Mesodermal cell (in vitro differentiated cells): ENCODE results near the gene ANXA3.

Source experiments
- H3K27ac ChIP-seq: 2 replicates; pipeline ENCODE4 v1.7.0; 2013; ENCODE audit warnings: mild to moderate bottlenecking, low read depth, low read length, moderate library complexity; ENCODE audit not compliant: severe bottlenecking
- H3K36me3 ChIP-seq: 2 replicates; pipeline ENCODE4 v1.7.1; 2013; ENCODE audit warnings: mild to moderate bottlenecking, low read length, moderate library complexity; ENCODE audit not compliant: control insufficient read depth, insufficient read depth
- H3K4me1 ChIP-seq: one replicate; pipeline ENCODE4 v1.7.1; 2013; ENCODE audit warnings: mild to moderate bottlenecking, low read length; ENCODE audit not compliant: insufficient read depth, control insufficient read depth, poor library complexity, severe bottlenecking
- H3K4me3 ChIP-seq: 2 replicates; pipeline ENCODE4 v1.7.0; 2013; ENCODE audit warnings: low read length, control low read depth, mild to moderate bottlenecking; ENCODE audit not compliant: insufficient read depth, poor library complexity, severe bottlenecking; ENCODE audit errors: extremely low read depth
- H3K9me3 ChIP-seq: 2 replicates; pipeline ENCODE4 v1.7.1; 2013; ENCODE audit warnings: mild to moderate bottlenecking, low read length, moderate library complexity; ENCODE audit not compliant: control insufficient read depth
- WGBS, 2 experiments: methylation state at CpG; one replicate each; pipeline ENCODE4 v1.1.5; 2013; ENCODE audit warnings: missing lambda C conversion rate in 2 of 2; ENCODE audit not compliant: insufficient coverage in 2 of 2; 5-methylcytosine and 5-hydroxymethylcytosine counted together

The ANXA3 gene

GRCh38 chr4:78659264-78659663 is 107.7 kb downstream of the ANXA3 start:
- Histone ChIP-seq H3K36me3 (no peaks in the 10 kb centered on the region), H3K4me1 (peaks cover 58% of the 10 kb centered on the region), H3K4me3 (no peak overlapping the region), H3K9me3 (no peaks in the 10 kb centered on the region), H3K27ac (no peak overlapping the region)
- WGBS, 2 experiments = no CpG with 5 or more reads among the region's 1 CpG

DNA sequence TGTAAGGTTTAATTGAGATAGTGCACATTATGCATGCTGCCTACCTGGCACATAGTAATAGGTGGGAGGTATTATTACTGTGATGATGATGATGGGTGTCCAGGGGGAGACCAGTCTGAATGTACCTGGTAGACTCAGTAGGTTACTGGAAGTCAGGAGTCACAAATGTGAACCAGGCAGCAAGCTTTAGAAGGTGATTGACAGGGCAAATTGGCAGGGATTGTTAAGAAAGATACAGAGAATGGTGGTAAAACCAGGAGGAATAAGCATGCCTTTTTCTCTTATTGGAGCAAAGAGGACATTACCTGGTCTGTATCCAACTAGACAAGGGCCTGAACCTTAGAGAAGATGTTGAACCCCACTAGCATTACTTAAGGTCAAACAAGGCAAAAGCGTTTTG is 108.1 kb downstream of the ANXA3 start:
- Histone ChIP-seq H3K4me3 (no peak overlapping the region), H3K27ac (no peak overlapping the region), H3K4me1 (peaks cover 54% of the 10 kb centered on the region), H3K36me3 (no peaks in the 10 kb centered on the region), H3K9me3 (no peaks in the 10 kb centered on the region)
- no CpG with 5 or more reads among the region's 1 CpG for WGBS, 2 experiments
